K562 (cell line): ENCODE data around the gene RPS6KA6. TPM values are rescaled to one million over a fixed set of nuclear protein-coding genes. Genes with fewer than 3 reads are reported as not detected.

Experiments
- ATAC-seq: fragments of 200-7000 bp; cut with Tn5 transposase; 3 replicates; pipeline ENCODE4 v1.9.1; 2020; ENCODE audit warnings: moderate library complexity
- BruUV-seq: library from RNA; stranded (reverse); fragments of 400-500 nt; replicated peaks from 2 replicates; lab custom pipeline; 2021; lab: Mats Ljungman, UMichigan
- CTCF ChIA-PET: fragments of 300-600 bp; formaldehyde crosslinking; extraction: SDS; loops from one replicate; lab custom pipeline; 2021; ENCODE audit warnings: low intra/inter-chr PET ratio; lab: Yijun Ruan, JAX
- POLR2A ChIA-PET: fragments of 300-600, 350-650 bp; sonication (Branson Sonifier 250); formaldehyde crosslinking; extraction: SDS; loops from one replicate; lab custom pipeline; 2021; ENCODE audit warnings: antibody characterized with exemption, inconsistent platforms; lab: Yijun Ruan, JAX
- DNase-seq, 4 experiments: peaks; one replicate each; pipeline versions ENCODE4 v3.0.0 to v3.0.0-alpha.2; 2011 to 2018; ENCODE audit warnings: low spot score in 3 of 4, mixed read lengths in 3 of 4; ENCODE audit errors: extremely low read depth in 1 of 4
- FAIRE-seq: peaks from 2 replicates; lab custom pipeline; 2011; peaks lifted over from hg19 to GRCh38; lab: Jason Lieb, UNC
- H2AFZ ChIP-seq: 2 replicates; pipeline ENCODE4 v1.6.0; 2011; ENCODE audit warnings: low read depth, low read length, control low read depth, inconsistent platforms
- H3K27ac ChIP-seq: fragments of 200-600 bp; 3 replicates; pipeline ENCODE4 v1.8.0; 2011; ENCODE audit warnings: low read depth, mild to moderate bottlenecking, control low read depth, inconsistent platforms, low read length, moderate library complexity, mixed read lengths; ENCODE audit errors: extremely low read depth
- H3K27me3 ChIP-seq, 2 experiments: fragments of 300-600 bp in 1 of 2; 2 replicates in 1 of 2; 3 replicates in 1 of 2; pipeline versions ENCODE4 v1.6.0 to v1.8.0; 2011; ENCODE audit warnings: inconsistent platforms in 2 of 2, low read length in 2 of 2, mild to moderate bottlenecking in 1 of 2, mixed read lengths in 1 of 2, moderate library complexity in 1 of 2; ENCODE audit not compliant: control insufficient read depth in 2 of 2, insufficient read depth in 2 of 2
- H3K36me3 ChIP-seq: fragments of 300-600 bp; 3 replicates; pipeline ENCODE4 v1.8.0; 2011; ENCODE audit warnings: mild to moderate bottlenecking, low read length, inconsistent platforms; ENCODE audit not compliant: control insufficient read depth, insufficient read depth
- H3K4me1 ChIP-seq, 2 experiments: fragments of 200-600 bp in 1 of 2; replicated peaks in 1 of 2; 2 replicates in 1 of 2; 3 replicates in 1 of 2; pipeline versions ENCODE4 v1.5.1 to v1.8.0; 2011; ENCODE audit warnings: inconsistent platforms in 2 of 2, low read length in 2 of 2, mild to moderate bottlenecking in 1 of 2, mixed read lengths in 1 of 2, moderate library complexity in 1 of 2; ENCODE audit not compliant: control insufficient read depth in 2 of 2, insufficient read depth in 2 of 2
- H3K4me2 ChIP-seq: 2 replicates; pipeline ENCODE4 v1.6.1; 2011; ENCODE audit warnings: low read length, control low read depth, inconsistent platforms, mixed read lengths; ENCODE audit not compliant: insufficient read depth
- H3K4me3 ChIP-seq: fragments of 200-600 bp; sonication (generic), shearing (Covaris generic); 2 replicates; pipeline ENCODE4 v1.5.1; 2016; ENCODE audit warnings: control low read depth, inconsistent platforms
- H3K79me2 ChIP-seq: fragments of 200-600 bp; 3 replicates; pipeline ENCODE4 v1.8.0; 2011; ENCODE audit warnings: low read length, inconsistent platforms; ENCODE audit not compliant: control insufficient read depth, insufficient read depth
- H3K9ac ChIP-seq, 2 experiments: 2 replicates each; pipeline versions ENCODE4 v1.6.0 to v1.6.1; 2011; ENCODE audit warnings: low read depth in 2 of 2, low read length in 2 of 2, control low read depth in 1 of 2, inconsistent platforms in 1 of 2, mild to moderate bottlenecking in 1 of 2, mixed read lengths in 1 of 2; ENCODE audit not compliant: insufficient read depth in 1 of 2
- H3K9me1 ChIP-seq: one replicate; pipeline ENCODE4 v1.6.0; 2011; ENCODE audit warnings: inconsistent platforms, mild to moderate bottlenecking, low read length, moderate library complexity; ENCODE audit not compliant: control insufficient read depth, insufficient read depth
- H3K9me3 ChIP-seq: replicated peaks from 2 replicates; pipeline ENCODE4 v1.5.1; 2011; ENCODE audit warnings: low read depth, low read length, inconsistent platforms; ENCODE audit not compliant: control insufficient read depth, insufficient read depth
- H4K20me1 ChIP-seq: replicated peaks from 2 replicates; pipeline ENCODE4 v1.6.1; 2011; ENCODE audit warnings: low read length, inconsistent platforms, mixed read lengths; ENCODE audit not compliant: control insufficient read depth, insufficient read depth
- CTCFL ChIP-seq: IDR thresholded peaks from 2 replicates; pipeline ENCODE4 v1.6.1; 2011; ENCODE audit warnings: borderline replicate concordance, low read depth, mild to moderate bottlenecking, moderate library complexity, low read length; ENCODE audit not compliant: insufficient read depth, poor library complexity, severe bottlenecking
- HDAC3 ChIP-seq: fragments of 450-650 bp; IDR thresholded peaks from 2 replicates; pipeline ENCODE4 v1.6.1; 2018; ENCODE audit warnings: borderline replicate concordance, mild to moderate bottlenecking, moderate library complexity; ENCODE audit not compliant: partially characterized antibody
- IRF1 ChIP-seq: sonication (generic); formaldehyde crosslinking; IDR thresholded peaks from 2 replicates; pipeline ENCODE4 v1.8.0; 2022; ENCODE audit warnings: missing genetic modification reagents, mild to moderate bottlenecking, borderline replicate concordance
- KHSRP ChIP-seq: fragments of 450-650 bp; IDR thresholded peaks from 2 replicates; pipeline ENCODE4 v1.6.1; 2017
- NONO ChIP-seq, 2 experiments: fragments of 200-400 bp in 1 of 2; fragments of 450-650 bp in 1 of 2; formaldehyde crosslinking in 1 of 2; IDR thresholded peaks; 2 replicates each; pipeline ENCODE4 v1.6.1; 2017; ENCODE audit warnings: low read depth in 2 of 2, mild to moderate bottlenecking in 2 of 2, moderate library complexity in 2 of 2, low read length in 1 of 2
- RBM25 ChIP-seq: fragments of 200-400 bp; formaldehyde crosslinking; IDR thresholded peaks from 2 replicates; pipeline ENCODE4 v1.6.1; 2018; ENCODE audit warnings: low read length, low read depth, moderate library complexity; ENCODE audit not compliant: severe bottlenecking
- ZBED1 ChIP-seq: IDR thresholded peaks from 2 replicates; pipeline ENCODE4 v1.6.1; 2014
- ZBTB9 ChIP-seq: fragments of 450-650 bp; formaldehyde crosslinking; IDR thresholded peaks from 2 replicates; pipeline ENCODE4 v1.4.0; 2020; ENCODE audit warnings: mild to moderate bottlenecking, moderate library complexity
- ZNF124 ChIP-seq: sonication (generic); formaldehyde crosslinking; IDR thresholded peaks from 2 replicates; pipeline ENCODE4 v1.8.1; 2022; ENCODE audit warnings: missing genetic modification reagents
- ZNF133 ChIP-seq: fragments of 250-450 bp; sonication (Bioruptor Pico); IDR thresholded peaks from 2 replicates; pipeline ENCODE4 v1.4.0; 2020; ENCODE audit warnings: mild to moderate bottlenecking
- ZNF197 ChIP-seq: fragments of 200-800 bp; sonication (Bioruptor generic); IDR thresholded peaks from 2 replicates; pipeline ENCODE4 v1.6.1; 2016; ENCODE audit warnings: low read depth, missing genetic modification characterization, missing compliant biosample characterization
- ZNF561 ChIP-seq: fragments of 450-650 bp; formaldehyde crosslinking; conservative IDR thresholded peaks from 2 replicates; pipeline ENCODE4 v1.4.0; 2020; ENCODE audit warnings: mild to moderate bottlenecking, moderate library complexity
- ZSCAN32 ChIP-seq: fragments of 450-650 bp; formaldehyde crosslinking; IDR thresholded peaks from 2 replicates; pipeline ENCODE4 v1.4.0; 2020; ENCODE audit warnings: mild to moderate bottlenecking, moderate library complexity
- WGBS: fragments of 100-300 bp; shearing (Covaris generic); methylation state at CpG from one replicate; pipeline ENCODE4 v1.1.6; 2016; ENCODE audit warnings: low coverage, mixed read lengths; ENCODE audit not compliant: insufficient coverage; ENCODE audit errors: missing lambda C conversion rate; 5-methylcytosine and 5-hydroxymethylcytosine counted together
- in situ Hi-C: fragments of 300-500 bp; cut with MboI; formaldehyde crosslinking; loops from 4 replicates; pipeline ENCODE4 v1.15.0; 2018; ENCODE audit warnings: inconsistent platforms, mixed read lengths
- intact Hi-C: fragments of 100-400 bp; cut with micrococcal nuclease; formaldehyde crosslinking; loops from 2 replicates; pipeline ENCODE4 v1.14.2; 2022
- polyA plus RNA-seq, 8 experiments: library from polyadenylated mRNA; depleted of rRNA in 4 of 8; stranded (reverse) in 5 of 8; unstranded in 3 of 8; fragments of >200 nt; fragmentation: Nextera tagmentation in 2 of 8; fragmentation: Illumina TruSeq in 1 of 8; extraction: Ambion mirVana in 2 of 8; extraction: Trizol in 1 of 8; gene quantifications; 2 replicates each; pipeline versions ENCODE4 v1.2.1 to v1.2.3, GENCODE V29; 2011 to 2014; ENCODE audit warnings: inconsistent platforms in 1 of 8, missing spikeins in 1 of 8
- total RNA-seq, 7 experiments: library from RNA; depleted of rRNA in 6 of 7; stranded (reverse); fragments of >200 nt in 6 of 7; fragmentation: Illumina TruSeq in 2 of 7; extraction: Trizol in 2 of 7; gene quantifications; 2 replicates each; pipeline versions ENCODE4 v1.2.1 to v1.2.3, GENCODE V29; 2011 to 2021; ENCODE audit warnings: low replicate concordance in 1 of 7

RPS6KA6 gene
- total and polyA plus RNA-seq, 9 of the 15 experiments (the other 6 are each of a cell fraction or from before 2014, with no cell fraction given), result 0.11 TPM; not detected in 8

- no peaks in the 10 kb centered on the region for H3K9me3 ChIP-seq
- in situ Hi-C loops (no loop called here), intact Hi-C loops (no loop called here)
- no peaks in the 10 kb centered on the region for H4K20me1 ChIP-seq
- no peak overlapping the region for H3K9ac ChIP-seq
- no TSS peak for BruUV-seq
- H3K4me1 ChIP-seq, result no peaks in the 10 kb centered on the region
- no peak for ATAC-seq
- no peak overlapping the region for H3K4me2 ChIP-seq
- no peaks in the 10 kb centered on the region for H3K79me2 ChIP-seq
- H3K27ac ChIP-seq, result no peak overlapping the region
- H3K36me3 ChIP-seq, result no peaks in the 10 kb centered on the region
- WGBS, result 4% methylated on average over 3 of the region's 3 CpGs
- no peak for DNase-seq
- ChIA-PET POLR2A (no interaction called here), CTCF (no interaction called here)
- FAIRE-seq, result no peak
- H3K9me1 ChIP-seq, result no peaks in the 10 kb centered on the region
- no peaks in the 10 kb centered on the region for H3K27me3 ChIP-seq
- no peak overlapping the region for H2AFZ ChIP-seq
- TF ChIP-seq ZBTB9 (CRISPR knock-in tag) (no peak), ZNF561 (CRISPR knock-in tag) (no peak), ZBED1 (no peak), NONO (IDR thresholded peaks at IDR 0.05; ENCODE audit: low read depth in 2 of 2, low read length in 1 of 2) (no peak)
- H3K4me3 ChIP-seq, result no peak overlapping the region
Observed at GRCh38 chrX:84155938-84156337, 32.1 kb downstream of the RPS6KA6 start.

- H3K9ac ChIP-seq, result no peak overlapping the region
- POLR2A ChIA-PET, result no interaction called here
- H3K79me2 ChIP-seq, result no peaks in the 10 kb centered on the region
- no peaks in the 10 kb centered on the region for H3K27me3 ChIP-seq
- H3K4me1 ChIP-seq, result no peaks in the 10 kb centered on the region
- DNase-seq (no peak), FAIRE-seq (no peak), ATAC-seq (no peak)
- CTCF ChIA-PET, result no interaction called here
- H3K27ac ChIP-seq, result no peak overlapping the region
- no peaks in the 10 kb centered on the region for H3K9me1 ChIP-seq
- H2AFZ ChIP-seq, result no peak overlapping the region
- in situ Hi-C loops (no loop called here), intact Hi-C loops (no loop called here)
- H3K4me2 ChIP-seq, result no peak overlapping the region
- WGBS, result 0% methylated on average over 1 of the region's 1 CpG
- no peaks in the 10 kb centered on the region for H3K36me3 ChIP-seq
- no peaks in the 10 kb centered on the region for H3K9me3 ChIP-seq
- no peak for TF ChIP-seq ZNF197 (CRISPR knock-in tag)
- TF ChIP-seq CTCFL, result no peak
- no peak for TF ChIP-seq HDAC3
- no peak for TF ChIP-seq IRF1 (CRISPR knock-in tag)
- no peak for TF ChIP-seq KHSRP
- TF ChIP-seq ZNF133 (CRISPR knock-in tag), result no peak
- TF ChIP-seq ZNF124, result no peak
- TF ChIP-seq RBM25, result no peak
- TF ChIP-seq ZSCAN32 (CRISPR knock-in tag), result no peak
- no peak overlapping the region for H3K4me3 ChIP-seq
- no TSS peak for BruUV-seq
- no peaks in the 10 kb centered on the region for H4K20me1 ChIP-seq
Observed at GRCh38 chrX:84153538-84153937, 34.5 kb downstream of the RPS6KA6 start.
